ENCODE results near the gene NSD2. TPM values are rescaled to one million over a fixed set of nuclear protein-coding genes. Genes with fewer than 3 reads are reported as not detected.

NSD2 gene
- total RNA-seq, 1 experiment from 2014 or later, result 136 TPM

DNA sequence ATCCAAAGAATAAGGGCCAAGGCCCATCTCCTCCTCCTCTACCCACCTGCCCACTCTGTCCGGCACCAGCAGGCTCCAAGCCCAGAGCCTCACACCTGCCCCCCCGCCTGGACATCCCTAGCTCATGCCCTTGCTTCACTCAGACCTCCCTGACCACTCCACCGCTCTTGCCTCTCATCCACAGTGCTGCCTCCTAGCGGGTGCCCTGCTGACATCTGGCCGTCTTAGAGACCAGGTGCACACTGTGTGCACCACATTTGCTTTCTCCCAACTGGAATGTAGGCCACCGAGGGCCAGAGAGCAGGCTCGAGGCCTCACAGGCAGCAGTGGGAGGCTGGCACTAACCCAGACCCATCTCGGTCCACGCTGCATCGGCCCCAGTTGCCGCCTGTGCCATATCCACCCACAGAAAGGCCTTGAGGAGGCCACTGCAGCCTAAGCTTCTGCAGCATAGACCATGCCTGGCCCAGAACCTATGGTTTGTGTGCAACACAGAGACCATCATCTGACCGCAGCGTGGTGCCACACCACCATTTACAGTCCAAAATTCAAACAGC is 28.8 kb upstream of the NSD2 start:
- Histone ChIP-seq H4K8ac (replicated peaks; ENCODE audit: insufficient read length, low read depth, low read length) (no peak overlapping the region), H3K9me3 (ENCODE audit: control insufficient read depth, low read depth, low read length) (no peaks in the 10 kb centered on the region), H3K4ac (ENCODE audit: low read depth, low read length) (no peak overlapping the region), H2BK20ac (ENCODE audit: low read depth, low read length, poor library complexity, severe bottlenecking) (no peak overlapping the region), H3K27ac (ENCODE audit: insufficient read length, low read depth, low read length) (no peak overlapping the region), H2AFZ (ENCODE audit: low read length) (no peak overlapping the region), H2BK5ac (ENCODE audit: insufficient read length, low read length) (no peak overlapping the region), H3K79me2 (ENCODE audit: insufficient read depth, low read length) (no peaks in the 10 kb centered on the region), H3T11ph (ENCODE audit: low read length) (no peak overlapping the region), H4K5ac (ENCODE audit: insufficient read length, low read depth, low read length) (no peak overlapping the region), H4K20me1 (ENCODE audit: control insufficient read depth, insufficient read depth, insufficient read length) (no peaks in the 10 kb centered on the region), H3K23ac (ENCODE audit: insufficient read length, low read depth, low read length) (no peak overlapping the region), H3K4me2 (ENCODE audit: insufficient read depth, insufficient read length, low read length) (no peak overlapping the region), H3K23me2 (ENCODE audit: insufficient read length, low read depth, low read length, poor library complexity, severe bottlenecking) (no peaks in the 10 kb centered on the region), H3K56ac (ENCODE audit: insufficient read length, low read depth, low read length) (no peak overlapping the region), H3K18ac (ENCODE audit: insufficient read length, low read depth, low read length) (no peak overlapping the region), H3K4me1 (ENCODE audit: insufficient read depth, low read length) (no peaks in the 10 kb centered on the region), H2BK120ac (ENCODE audit: low read depth, low read length, poor library complexity, severe bottlenecking) (no peak overlapping the region), H2BK15ac (ENCODE audit: low read depth, low read length) (no peak overlapping the region), H3K9ac (ENCODE audit: extremely low read depth, insufficient read length, low read length) (no peak overlapping the region), H3K27me3 (ENCODE audit: insufficient read depth, low read length) (no peaks in the 10 kb centered on the region), H2BK12ac (ENCODE audit: insufficient read length, low read depth, low read length) (no peak overlapping the region), H3K14ac (ENCODE audit: insufficient read depth, low read length) (no peak overlapping the region; the same call in 1 of the 2 replicates), H4K91ac (ENCODE audit: insufficient read length, low read depth, low read length) (no peak overlapping the region), H3K79me1 (ENCODE audit: insufficient read depth, low read depth, low read length, poor library complexity, severe bottlenecking) (no peaks in the 10 kb centered on the region), H2AK5ac (ENCODE audit: insufficient read length, low read length) (no peak overlapping the region)
- Mint-ChIP-seq H3K27me3 (ENCODE audit: low read depth) (no peaks in the 10 kb centered on the region), H3K27ac (peak overlapping the region in 1 of 3 experiments; percentile 68; a peak in 2 of 7 replicates), H3K36me3 (ENCODE audit: insufficient read depth in 1 of 3, low read depth in 3 of 3) (peaks cover 26 to 65% (median 48%) of the 10 kb centered on the region in 3 experiments; a peak in 6 of 7 replicates), H3K4me3 (no peak overlapping the region), H3K9me3 (no peaks in the 10 kb centered on the region), H3K4me1 (no peaks in the 10 kb centered on the region)
- WGBS (ENCODE audit: extremely low coverage, insufficient read length, low lambda C conversion rate), result no CpG with 5 or more reads among the region's 13 CpGs
- TF ChIP-seq, protein P1, sequence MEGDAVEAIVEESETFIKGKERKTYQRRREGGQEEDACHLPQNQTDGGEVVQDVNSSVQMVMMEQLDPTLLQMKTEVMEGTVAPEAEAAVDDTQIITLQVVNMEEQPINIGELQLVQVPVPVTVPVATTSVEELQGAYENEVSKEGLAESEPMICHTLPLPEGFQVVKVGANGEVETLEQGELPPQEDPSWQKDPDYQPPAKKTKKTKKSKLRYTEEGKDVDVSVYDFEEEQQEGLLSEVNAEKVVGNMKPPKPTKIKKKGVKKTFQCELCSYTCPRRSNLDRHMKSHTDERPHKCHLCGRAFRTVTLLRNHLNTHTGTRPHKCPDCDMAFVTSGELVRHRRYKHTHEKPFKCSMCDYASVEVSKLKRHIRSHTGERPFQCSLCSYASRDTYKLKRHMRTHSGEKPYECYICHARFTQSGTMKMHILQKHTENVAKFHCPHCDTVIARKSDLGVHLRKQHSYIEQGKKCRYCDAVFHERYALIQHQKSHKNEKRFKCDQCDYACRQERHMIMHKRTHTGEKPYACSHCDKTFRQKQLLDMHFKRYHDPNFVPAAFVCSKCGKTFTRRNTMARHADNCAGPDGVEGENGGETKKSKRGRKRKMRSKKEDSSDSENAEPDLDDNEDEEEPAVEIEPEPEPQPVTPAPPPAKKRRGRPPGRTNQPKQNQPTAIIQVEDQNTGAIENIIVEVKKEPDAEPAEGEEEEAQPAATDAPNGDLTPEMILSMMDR (conservative IDR thresholded peaks at IDR 0.05), result peak; percentile 39; the same call in 2 of the 3 replicates
- peak; percentile 51 for DNase-seq

Measured in H9 (cell line).